HEK293 (cell line): Measurements from ENCODE around the gene AARS2.

Experiments
- AEBP2 ChIP-seq: fragments of 450-650 bp; formaldehyde crosslinking; IDR thresholded peaks from 2 replicates; pipeline ENCODE4 v1.5.1; 2016; ENCODE audit warnings: missing biosample characterization, missing genetic modification characterization, borderline replicate concordance
- BCL11A ChIP-seq: fragments of 450-650 bp; formaldehyde crosslinking; IDR thresholded peaks from 2 replicates; pipeline ENCODE4 v1.5.1; 2016; ENCODE audit warnings: low read depth, missing biosample characterization, missing genetic modification characterization
- BCL11B ChIP-seq: fragments of 450-650 bp; formaldehyde crosslinking; IDR thresholded peaks from 2 replicates; pipeline ENCODE4 v1.5.1; 2016; ENCODE audit warnings: low read depth, missing biosample characterization, missing genetic modification characterization
- ELK4 ChIP-seq: IDR thresholded peaks from 2 replicates; pipeline ENCODE4 v1.6.1; 2011; ENCODE audit warnings: mild to moderate bottlenecking, low read depth, low read length, borderline replicate concordance
- INSM2 ChIP-seq: fragments of 450-650 bp; formaldehyde crosslinking; IDR thresholded peaks from 2 replicates; pipeline ENCODE4 v1.5.1; 2016; ENCODE audit warnings: missing biosample characterization, missing genetic modification characterization
- PRDM10 ChIP-seq: fragments of 450-650 bp; formaldehyde crosslinking; IDR thresholded peaks from 2 replicates; pipeline ENCODE4 v1.5.1; 2016; ENCODE audit warnings: missing biosample characterization, missing genetic modification characterization
- TCF7L2 ChIP-seq: IDR thresholded peaks from 2 replicates; pipeline ENCODE4 v1.6.1; 2011; ENCODE audit warnings: low read depth, mild to moderate bottlenecking, inconsistent platforms, low read length, moderate library complexity, borderline replicate concordance
- YY1 ChIP-seq: fragments of 450-650 bp; formaldehyde crosslinking; IDR thresholded peaks from 2 replicates; pipeline ENCODE4 v1.5.1; 2018; ENCODE audit warnings: missing biosample characterization, missing genetic modification characterization
- ZBTB10 ChIP-seq: fragments of 450-650 bp; formaldehyde crosslinking; IDR thresholded peaks from 2 replicates; pipeline ENCODE4 v1.5.1; 2016; ENCODE audit warnings: missing biosample characterization, missing genetic modification characterization
- ZBTB26 ChIP-seq: fragments of 450-650 bp; formaldehyde crosslinking; optimal IDR thresholded peaks from 2 replicates; pipeline ENCODE3; 2016; ENCODE audit warnings: missing biosample characterization, mild to moderate bottlenecking, missing genetic modification characterization
- ZFP3 ChIP-seq: fragments of 450-650 bp; formaldehyde crosslinking; IDR thresholded peaks from 2 replicates; pipeline ENCODE4 v1.5.1; 2016; ENCODE audit warnings: low read depth, missing biosample characterization, missing genetic modification characterization
- ZNF10 ChIP-seq: fragments of 450-650 bp; formaldehyde crosslinking; IDR thresholded peaks from 2 replicates; pipeline ENCODE4 v1.5.1; 2017; ENCODE audit warnings: missing biosample characterization, missing genetic modification characterization
- ZNF138 ChIP-seq: fragments of 450-650 bp; formaldehyde crosslinking; IDR thresholded peaks from 2 replicates; pipeline ENCODE4 v1.5.1; 2016; ENCODE audit warnings: missing biosample characterization, missing genetic modification characterization, borderline replicate concordance
- ZNF184 ChIP-seq: fragments of 450-650 bp; IDR thresholded peaks from 2 replicates; pipeline ENCODE4 v1.5.1; 2018; ENCODE audit warnings: missing biosample characterization, mild to moderate bottlenecking, missing genetic modification characterization
- ZNF311 ChIP-seq: fragments of 450-650 bp; formaldehyde crosslinking; IDR thresholded peaks from 2 replicates; pipeline ENCODE4 v1.5.1; 2017; ENCODE audit warnings: missing biosample characterization, missing genetic modification characterization, borderline replicate concordance
- ZNF362 ChIP-seq: fragments of 450-650 bp; formaldehyde crosslinking; IDR thresholded peaks from 2 replicates; pipeline ENCODE4 v1.5.1; 2016; ENCODE audit warnings: missing biosample characterization, missing genetic modification characterization
- ZNF513 ChIP-seq: fragments of 450-650 bp; IDR thresholded peaks from 2 replicates; pipeline ENCODE4 v1.5.1; 2018; ENCODE audit warnings: missing biosample characterization, missing genetic modification characterization
- ZNF600 ChIP-seq: fragments of 450-650 bp; formaldehyde crosslinking; IDR thresholded peaks from 2 replicates; pipeline ENCODE4 v1.5.1; 2016; ENCODE audit warnings: missing biosample characterization, missing genetic modification characterization
- ZNF654 ChIP-seq: fragments of 450-650 bp; formaldehyde crosslinking; IDR thresholded peaks from 2 replicates; pipeline ENCODE4 v1.5.1; 2016; ENCODE audit warnings: low read depth, missing biosample characterization, missing genetic modification characterization
- ZNF677 ChIP-seq: fragments of 450-650 bp; IDR thresholded peaks from 2 replicates; pipeline ENCODE4 v1.5.0; 2018; ENCODE audit warnings: missing biosample characterization, mild to moderate bottlenecking, missing genetic modification characterization, moderate library complexity
- ZNF776 ChIP-seq: fragments of 450-650 bp; formaldehyde crosslinking; IDR thresholded peaks from 2 replicates; pipeline ENCODE4 v1.5.0; 2017; ENCODE audit warnings: missing biosample characterization, missing genetic modification characterization, borderline replicate concordance

The AARS2 gene

GRCh38 chr6:44265007-44265721, 48.0 kb downstream of the AARS2 start, which contains the start of gene NFKBIE (continued):
- TF ChIP-seq ZBTB10 (no peak; the same call in 1 of the 2 replicates), ELK4 (no peak; the same call in 1 of the 2 replicates), ZNF362 (no peak), ZNF184 (tag by site-specific recombination) (0 out of 2 replicates have a peak, but pooled peaks have one; percentile 42), ZNF600 (peak; percentile 76), PRDM10 (no peak), ZNF513 (tag by site-specific recombination) (no peak), TCF7L2 (no peak), ZNF138 (tag by site-specific recombination) (no peak), ZNF654 (tag by site-specific recombination) (peak; percentile 30; the same call in 1 of the 2 replicates), AEBP2 (tag by site-specific recombination) (no peak), ZNF10 (tag by site-specific recombination) (peak; percentile 59; the same call in 1 of the 2 replicates), BCL11B (tag by site-specific recombination) (0 out of 2 replicates have a peak, but pooled peaks have one; percentile 55), ZNF311 (tag by site-specific recombination) (no peak), INSM2 (tag by site-specific recombination) (no peak), ZFP3 (tag by site-specific recombination) (no peak), ZNF677 (tag by site-specific recombination) (0 out of 2 replicates have a peak, but pooled peaks have one; percentile 44), BCL11A (tag by site-specific recombination) (no peak), ZNF776 (tag by site-specific recombination) (no peak), ZBTB26 (tag by site-specific recombination) (peak; percentile 62), YY1 (tag by site-specific recombination) (0 out of 2 replicates have a peak, but pooled peaks have one; percentile 28)
